Fibroblast of skin of left biceps (primary cell): ENCODE measurements around the gene MAP6.

Experiments
- DNase-seq, 2 experiments: peaks; one replicate each; pipeline ENCODE4 v3.0.0-alpha.2; 2013; ENCODE audit warnings: low read depth in 2 of 2

The MAP6 gene

DNA sequence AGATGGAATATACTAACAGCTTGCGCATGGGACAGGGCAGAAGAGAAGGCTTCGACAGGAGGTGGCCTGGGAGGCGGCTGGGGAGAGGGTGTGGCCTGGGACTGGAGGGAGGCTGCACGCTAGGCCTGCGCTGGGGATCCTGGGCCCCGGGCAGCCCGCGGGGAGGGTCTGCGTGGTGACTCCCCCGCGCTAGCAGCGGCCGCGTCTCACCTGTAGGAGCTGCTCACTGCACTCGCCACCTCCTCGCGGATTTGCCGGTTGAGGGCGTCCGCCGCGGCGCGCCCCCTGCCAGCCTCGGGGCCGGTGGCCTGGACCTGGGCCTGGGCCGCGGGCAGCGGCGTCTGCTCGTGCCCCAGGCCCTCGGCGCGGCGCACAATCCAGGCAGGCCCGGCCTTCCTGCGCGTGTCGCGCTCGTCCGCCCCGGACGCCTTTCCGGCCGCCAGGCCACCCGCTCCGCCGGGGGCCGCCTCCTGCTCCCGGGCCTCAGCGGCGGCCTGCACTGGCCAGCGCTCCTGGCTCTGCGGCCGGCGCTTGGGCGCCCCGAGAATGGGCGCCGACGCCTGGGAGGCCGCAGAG, 1.5 kb downstream of the MAP6 start:
- no peak for DNase-seq

DNA sequence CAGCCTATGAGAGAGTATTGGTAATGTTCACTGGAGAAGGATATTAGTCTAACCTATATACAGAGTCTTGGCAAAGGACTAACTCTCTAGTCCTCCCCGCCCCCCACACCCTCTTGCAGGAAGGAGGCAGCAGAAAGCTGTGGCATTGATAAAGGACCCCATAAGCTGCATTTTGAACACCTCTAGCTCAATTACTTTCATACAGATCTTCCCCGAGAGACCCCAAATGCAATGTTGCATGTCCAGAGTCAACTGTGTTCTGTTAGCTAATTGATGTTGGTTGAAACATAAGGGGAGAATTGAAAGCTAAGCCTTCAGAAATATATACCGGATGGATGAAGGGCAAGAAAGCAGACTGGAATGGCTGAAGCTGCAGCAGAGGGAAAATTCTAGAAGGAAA, 2.8 kb downstream of the MAP6 start:
- DNase-seq: no peak

DNA sequence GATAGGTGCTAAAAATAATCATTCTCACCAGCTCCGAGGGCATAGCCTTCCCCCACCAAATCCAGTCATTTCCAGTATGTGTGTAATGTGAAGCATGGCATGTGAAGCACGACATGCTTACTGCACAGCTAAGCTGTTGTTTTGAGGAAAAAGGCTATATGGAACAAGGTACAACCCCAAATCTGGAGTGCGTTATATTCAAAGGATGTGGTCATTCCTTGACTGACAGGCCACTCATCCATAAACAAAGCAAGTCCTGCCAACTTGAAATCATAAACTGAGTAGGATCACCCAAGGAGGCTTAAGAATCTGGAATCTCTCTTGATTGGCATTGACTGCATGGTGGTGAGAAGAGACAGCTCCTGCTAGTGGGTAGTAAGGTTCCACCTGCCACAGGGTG, 3.7 kb downstream of the MAP6 start:
- DNase-seq: no peak

DNA sequence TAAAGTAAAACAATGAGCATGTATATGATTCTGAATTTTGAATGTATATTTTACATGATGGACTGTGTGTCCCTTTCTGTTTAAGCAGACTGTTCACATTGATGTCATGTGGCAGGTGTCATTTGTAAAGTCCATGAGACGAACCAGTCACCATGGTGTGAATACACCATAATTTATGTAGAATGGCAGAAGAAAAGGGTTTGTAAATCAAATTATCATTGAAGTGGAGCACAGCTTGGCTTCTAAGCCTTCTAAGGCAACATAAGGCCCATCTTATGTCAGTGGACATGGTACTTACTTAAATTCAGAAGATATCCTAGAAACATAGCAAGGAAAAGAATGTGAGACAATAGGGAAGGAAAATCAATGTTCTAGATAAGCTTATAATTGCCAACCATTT, 4.4 kb downstream of the MAP6 start:
- no peak for DNase-seq

DNA sequence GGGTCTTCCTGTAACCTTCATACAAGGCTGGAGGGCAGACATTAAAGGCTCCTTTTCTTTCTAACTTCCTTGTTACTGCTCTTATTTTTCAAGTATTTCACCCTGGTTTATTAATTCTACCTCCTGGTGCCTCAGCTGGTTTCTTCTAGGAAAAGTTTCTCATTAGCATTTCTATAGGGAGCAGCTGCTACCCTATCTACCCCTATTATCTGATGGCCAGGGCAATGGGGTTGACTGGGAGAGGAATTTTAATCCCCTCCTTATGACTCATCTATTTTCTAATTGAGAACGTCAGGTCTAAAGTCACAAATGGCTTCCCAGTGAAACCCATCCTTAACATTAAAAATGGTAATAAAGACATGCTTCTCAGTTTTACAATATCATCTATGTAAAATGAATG, 5.0 kb downstream of the MAP6 start:
- no peak for DNase-seq

DNA sequence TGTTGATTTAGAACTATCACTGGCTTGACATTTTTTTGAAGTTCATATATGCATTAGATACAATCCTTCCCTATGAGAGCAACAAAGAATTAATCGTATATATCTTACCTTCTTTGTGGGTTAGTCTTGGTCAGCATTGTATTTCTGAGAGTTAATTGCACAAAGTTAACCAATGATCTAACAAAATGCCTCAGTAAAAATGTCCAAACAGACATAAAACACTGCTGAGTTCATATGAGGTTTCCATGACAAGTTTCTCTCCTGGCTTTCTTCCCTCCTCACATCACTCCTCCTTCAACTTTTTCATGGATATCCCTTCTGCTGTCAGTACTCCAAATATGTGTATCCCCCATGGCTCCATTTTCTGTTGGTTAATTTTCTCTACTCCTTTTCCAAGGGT, 9.0 kb downstream of the MAP6 start:
- DNase-seq: no peak

DNA sequence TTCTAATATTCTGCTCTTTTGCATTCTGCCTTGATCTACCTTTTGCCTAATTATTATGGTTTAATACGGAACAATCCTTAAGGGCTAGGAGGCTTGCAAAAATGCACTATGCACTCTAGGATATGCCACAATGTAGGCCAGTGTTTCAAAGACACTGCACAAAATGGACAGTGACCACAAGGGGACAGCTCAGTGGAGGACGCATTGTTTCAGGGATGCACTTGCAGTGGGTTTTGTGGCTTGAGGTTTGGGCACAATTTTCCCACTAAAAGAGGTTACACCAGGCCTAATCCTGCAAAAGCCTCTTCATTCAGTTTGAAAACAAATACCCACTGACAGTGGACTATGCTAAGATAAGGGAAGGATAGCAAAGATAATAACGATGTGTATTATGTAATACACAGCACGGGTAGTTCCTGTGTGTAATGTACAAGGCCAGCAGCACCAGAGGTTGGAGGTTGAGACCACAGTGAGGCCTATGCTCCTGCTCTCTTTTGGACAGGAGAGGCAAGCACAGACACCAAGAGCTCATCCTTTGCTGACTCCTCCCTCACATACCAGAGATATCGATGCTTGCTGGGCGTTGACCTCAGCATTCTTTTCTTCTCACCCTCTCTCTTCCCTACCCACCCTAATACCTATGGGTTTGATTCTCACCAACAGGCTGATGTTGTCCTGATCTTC, 12.7 kb downstream of the MAP6 start:
- DNase-seq: no peak

DNA sequence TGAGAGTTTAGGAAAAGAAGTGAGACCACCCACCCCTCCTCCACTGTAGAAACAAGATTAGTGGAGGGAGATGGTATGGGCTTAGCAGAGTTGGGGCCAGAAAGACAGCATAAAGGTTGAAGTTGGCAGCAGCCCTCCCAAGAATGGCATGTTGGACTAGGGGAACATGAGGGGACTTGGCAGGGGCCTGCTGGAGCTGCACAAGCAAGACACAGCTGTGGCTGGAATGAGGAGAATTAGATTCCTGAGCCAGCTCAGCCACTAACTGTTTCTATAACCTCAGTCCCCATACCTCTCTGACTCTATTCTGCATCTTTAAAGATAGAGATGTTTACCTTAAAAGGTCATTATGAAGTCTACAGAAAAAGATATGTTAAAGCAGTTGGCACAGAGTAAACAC, 13.2 kb downstream of the MAP6 start:
- DNase-seq: peak in 1 of 2 experiments; percentile 29

DNA sequence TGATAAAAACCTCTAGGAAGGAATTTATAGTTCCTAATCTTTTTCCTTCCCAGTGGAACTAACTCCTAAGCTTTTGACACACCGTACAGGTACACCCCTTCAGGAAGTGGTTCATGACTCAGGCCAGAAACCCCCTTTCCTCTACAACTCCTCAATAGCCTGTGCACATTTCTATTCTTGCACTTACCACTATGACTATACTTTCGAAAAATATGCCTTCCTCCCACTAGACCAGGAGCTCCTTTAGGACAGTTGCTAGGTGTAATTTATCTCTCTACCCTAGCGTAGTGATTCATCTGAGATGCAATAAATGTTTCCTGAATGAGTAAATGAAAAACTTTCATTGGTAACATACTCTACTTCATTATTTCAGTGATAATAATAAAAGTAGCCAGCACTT, 14.5 kb downstream of the MAP6 start:
- DNase-seq: no peak

DNA sequence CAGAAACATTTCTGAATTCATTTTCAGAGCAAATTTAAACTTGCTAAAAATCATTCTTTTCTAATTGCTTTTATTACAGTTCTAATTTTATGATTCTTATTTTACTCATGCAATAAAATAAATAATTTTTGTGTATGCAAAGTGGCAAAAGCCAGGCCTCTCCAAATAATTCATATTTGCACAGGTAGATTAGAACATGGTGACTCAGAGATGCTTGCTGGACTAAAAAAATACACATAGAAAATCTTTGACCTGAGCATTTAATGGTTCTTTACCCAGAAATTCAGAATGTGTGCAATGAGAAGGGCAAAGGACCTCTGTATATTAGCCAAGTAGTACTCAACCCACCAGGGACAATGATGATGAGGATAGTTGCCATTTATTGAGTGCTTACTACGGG, 15.3 kb downstream of the MAP6 start:
- DNase-seq: no peak

DNA sequence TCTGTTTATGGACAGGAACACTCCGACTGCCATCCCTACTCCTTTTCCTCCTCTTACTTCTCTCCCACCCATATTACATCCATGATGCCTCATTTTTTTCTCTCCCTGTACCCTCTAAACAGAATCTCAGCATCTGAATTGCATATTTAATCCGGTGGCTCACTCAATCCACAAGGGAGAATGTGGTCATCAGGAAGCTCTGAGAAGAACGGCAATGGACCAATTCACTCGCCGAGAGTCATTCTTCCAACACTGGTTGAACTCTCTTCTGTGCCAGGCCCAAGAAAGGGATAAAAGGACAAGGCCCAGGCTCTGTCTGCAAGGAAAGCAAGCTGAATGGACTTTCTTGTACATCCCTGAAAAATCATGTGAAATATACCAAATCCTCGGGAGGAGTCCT, 15.9 kb downstream of the MAP6 start:
- DNase-seq: no peak

DNA sequence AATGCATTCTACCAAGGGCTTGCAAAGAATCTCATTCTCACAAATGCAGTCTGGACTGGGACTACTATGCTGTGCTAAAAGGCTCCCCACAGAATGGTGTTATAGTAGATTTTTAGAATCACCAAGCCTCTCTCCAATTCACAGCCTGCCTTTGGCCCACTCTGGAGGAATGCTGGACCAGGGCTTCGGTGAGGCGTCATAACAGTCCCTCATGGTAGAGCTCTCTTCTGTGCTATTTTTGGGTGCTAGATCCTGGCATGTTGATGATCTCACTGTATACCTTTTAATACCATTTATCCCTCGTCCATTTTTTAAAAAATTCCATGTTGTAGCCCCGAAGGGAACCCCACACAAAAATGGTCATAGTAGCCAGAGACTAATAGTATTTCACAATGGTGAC, 17.6 kb downstream of the MAP6 start:
- DNase-seq: no peak

DNA sequence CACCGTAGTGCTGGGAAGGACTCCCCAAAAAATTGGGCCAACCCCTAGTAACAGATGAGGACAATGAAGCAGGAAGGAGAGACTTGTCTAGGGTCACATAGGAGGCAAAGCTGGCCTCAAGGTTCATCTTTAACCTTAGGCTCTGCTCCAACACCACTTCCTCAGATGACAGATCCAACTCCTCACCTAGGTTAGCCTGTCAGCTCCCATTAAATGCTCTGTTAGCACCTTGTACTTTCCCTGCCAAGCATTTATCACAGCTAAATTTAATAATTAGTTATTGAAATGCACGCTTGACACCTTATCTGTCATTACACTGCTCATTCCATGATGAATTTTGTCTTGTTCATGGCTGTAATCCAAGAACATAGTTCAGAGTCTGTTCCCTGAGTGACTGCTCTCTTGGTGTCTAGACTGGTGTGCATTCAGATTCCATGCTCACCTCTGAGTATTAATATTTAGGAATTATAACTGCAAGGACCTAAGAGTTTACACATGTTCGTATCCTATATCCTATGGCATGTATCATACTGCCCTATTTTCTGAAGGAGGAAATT, 18.6 kb downstream of the MAP6 start:
- DNase-seq: no peak

DNA sequence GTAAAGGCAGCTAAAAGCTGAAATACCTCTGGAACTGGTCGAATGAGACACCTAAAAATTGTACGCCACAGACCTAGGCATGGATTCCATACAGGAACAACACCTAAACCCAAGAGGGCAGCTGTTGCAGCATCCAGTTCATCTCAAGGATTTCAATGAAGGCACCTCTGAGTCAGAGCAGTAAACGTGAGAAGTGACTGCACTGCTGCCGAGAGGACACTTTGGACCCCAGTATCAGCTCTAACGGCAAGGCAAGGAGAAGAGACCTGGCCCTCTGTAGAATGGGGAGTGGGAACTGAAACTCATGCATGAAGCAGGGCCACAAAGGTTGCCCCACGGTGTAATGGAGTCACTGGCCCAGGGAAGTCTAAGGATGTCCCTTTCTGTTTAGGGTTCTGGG, 23.9 kb downstream of the MAP6 start:
- DNase-seq: no peak

DNA sequence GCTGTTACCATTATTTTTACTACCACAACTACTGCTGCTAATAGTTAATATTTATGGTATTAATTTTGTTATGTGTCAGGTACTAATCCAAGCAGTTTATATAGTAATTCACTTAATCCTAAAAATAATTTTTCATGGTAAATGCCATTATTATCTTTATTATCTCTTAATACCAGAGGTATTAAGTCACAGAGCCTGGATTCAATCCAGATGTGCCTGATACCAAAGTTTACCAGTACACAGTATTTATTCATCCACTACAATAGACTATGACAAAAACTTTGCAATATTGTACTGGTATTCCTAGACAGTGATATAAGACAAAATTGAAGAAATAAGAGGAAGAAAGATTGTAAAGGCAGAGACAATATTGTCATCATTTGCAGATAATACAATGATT, 24.5 kb downstream of the MAP6 start:
- no peak for DNase-seq

DNA sequence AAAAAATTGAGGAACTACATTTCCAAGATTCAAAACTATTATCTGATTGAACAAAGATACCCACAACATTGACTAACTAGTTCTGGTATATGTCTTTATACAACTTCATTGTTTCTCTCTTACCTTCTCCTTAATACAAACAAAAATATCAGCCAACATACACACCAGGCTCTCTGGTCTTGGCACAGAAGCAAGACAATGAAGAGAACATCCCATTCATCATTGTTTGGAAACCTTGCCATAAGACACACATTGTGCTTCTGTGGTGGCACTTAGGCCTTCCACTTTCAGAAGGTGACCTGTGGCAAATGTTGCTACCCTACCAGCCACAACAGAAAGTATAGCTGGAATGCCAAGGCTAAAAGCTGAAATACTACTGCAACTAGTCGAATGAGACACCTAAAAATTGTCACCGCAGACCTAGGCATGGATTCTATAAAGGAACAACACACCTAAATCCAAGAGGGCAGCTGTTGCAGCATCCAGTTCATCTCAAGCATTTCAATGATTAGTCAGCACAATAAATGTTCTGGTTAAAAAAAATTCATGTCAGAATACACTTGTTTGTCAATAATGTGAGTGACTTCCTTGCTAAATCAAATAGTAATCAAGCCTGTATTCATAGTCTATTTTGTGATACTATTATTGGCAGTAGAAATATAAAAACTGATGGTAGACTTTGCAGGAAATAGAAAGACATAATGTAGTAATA, 26.3 kb downstream of the MAP6 start:
- no peak for DNase-seq

DNA sequence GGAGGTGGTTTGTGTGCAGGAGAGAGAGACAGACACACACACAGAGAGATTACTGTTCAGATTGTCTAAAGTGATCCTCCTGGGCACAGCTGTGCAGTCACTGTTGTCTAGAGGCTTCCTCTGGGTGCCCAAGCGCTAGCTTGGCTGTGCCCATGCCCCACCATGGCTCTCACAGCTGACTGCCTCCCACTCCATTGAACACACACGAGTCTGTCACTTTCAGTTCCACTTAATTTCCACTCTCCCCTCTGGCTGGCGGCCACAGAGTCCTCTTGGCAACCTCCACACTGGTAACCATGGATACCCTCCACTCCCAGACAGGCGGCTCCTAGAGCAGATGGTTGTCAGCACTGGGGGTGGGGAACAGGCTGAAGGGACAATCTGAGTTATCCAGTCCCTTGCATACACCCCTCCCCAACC, 29.1 kb downstream of the MAP6 start:
- DNase-seq: no peak

DNA sequence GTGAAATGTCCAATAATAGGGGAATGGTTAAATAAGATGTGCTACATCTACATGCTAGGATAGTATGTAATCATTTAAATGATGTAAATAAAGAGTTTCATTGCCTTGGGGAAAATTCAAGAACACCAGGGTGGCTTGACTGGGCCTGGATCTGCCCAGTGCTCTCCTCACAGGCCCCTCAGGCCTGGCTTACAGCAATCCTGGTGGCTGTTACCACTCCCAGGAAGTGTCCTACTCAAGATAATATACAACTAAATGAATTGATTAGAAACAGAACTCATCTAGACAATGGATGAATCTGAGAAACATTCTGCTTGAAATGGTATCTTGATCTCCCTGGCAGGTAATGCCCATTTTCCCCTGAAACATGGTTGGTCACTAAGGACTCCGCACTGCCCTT, 30.8 kb downstream of the MAP6 start:
- no peak for DNase-seq

DNA sequence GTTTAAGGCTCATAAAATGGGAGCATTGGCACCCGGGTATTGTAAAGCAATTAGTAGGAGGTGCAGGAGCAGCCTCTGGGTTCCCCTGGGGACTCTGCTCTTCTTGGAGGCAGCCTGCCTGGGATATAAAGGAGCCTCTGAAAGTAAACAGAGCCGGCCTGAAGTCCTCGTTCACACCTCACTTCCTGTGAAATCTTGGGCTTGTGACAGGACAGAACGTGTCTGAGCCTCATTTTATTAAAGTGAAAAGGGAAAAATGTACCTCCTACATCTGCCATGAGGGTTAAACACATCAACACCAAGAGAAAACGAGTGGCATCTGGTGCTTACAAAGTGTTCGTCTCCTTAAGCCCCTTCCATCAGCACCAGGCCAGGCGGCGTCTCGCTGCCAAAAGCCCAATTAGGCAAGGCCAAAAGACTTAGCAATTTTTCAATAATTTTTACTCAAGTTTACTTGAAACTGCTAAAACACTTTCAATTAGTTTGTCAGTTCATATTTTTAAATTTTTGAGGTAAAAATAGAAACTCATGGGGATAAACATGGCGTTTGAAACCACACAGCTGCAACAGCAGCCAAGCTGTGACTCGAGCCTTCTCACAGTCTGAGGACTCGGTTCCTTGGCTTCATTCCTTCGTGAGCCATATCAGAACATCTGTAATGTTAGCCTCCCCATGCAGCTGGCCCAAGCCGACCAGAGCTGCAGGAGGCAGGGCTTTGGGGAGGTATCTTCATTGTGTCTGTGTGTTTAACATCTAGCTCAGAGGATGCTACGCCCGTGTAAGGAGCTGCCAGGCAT, 33.6 kb downstream of the MAP6 start:
- DNase-seq: peak; percentile 25 to 33

DNA sequence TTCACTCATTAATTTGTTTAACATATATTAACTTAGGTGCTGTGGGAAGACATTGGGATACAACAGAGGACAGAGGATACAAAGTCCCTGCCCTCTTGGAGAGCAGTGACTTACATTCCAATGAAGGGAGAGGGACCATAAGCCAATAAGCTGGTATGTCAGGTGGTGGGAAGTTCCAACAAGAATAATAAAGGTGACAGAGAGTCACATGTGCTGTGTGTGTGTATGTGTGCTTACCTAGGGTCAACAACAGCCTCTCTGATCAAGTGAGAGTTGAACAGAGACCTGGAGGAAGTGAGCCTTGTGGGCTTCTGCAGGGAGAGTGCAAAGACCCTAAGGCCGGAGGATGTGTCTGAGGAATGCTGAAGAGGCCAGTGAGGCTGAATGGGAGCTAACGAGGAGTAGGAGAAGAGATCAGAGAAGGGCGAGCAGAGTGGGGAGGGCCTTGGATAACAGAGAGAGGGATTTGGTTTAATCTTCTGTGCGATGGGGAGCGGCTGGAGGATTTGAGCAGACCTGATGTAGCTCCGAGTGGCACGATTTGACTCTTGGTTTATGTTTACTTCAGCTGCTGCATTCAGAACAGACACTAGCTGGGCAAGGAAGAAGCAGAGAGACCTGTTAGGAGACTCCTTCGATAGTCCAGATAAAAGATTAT, 35.3 kb downstream of the MAP6 start:
- no peak for DNase-seq

DNA sequence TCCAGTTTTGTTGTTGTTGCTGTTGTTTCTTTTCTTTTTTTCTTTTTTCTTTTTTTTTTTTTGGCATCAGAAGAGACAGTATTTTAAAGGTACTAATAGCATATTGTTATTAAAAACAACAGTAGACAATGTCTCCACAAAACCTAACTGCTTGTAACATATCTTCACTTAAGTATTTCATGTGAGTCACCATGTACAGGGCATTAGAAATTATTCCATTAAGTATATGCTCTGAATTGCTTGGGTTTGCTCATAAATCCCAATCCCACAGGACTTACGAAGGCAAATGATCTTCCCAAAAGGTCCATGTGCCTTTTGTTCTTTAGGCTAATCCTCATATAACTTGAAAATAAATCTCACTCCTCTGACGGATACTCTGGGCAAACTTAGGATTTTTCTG, 35.9 kb downstream of the MAP6 start:
- no peak for DNase-seq

DNA sequence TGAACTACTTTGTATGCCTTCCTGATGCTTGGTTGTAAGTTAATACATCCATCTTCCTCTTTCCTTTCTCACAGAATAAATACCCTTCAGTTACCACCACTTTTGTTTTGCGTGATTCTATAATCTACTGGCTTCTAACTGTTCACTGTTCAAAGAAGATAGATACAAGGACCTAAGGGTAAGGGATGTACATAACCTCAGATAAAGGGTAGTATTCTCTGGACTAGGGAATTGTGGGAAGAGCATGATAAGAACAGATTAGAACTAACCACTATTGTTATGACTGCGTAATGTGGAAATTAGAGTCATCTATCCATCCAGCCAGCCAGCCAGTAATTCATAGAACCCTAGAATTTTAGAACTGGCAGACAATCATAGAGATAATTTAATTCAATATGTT, 36.4 kb downstream of the MAP6 start:
- no peak for DNase-seq
